Prostate gland (tissue), 2 donors: Measurements from ENCODE around the gene TEDC2. TPM values are rescaled to one million over a fixed set of nuclear protein-coding genes. Genes with fewer than 3 reads are reported as not detected.

ENCODE experiments used
- DNase-seq: peaks from one replicate; pipeline ENCODE4 v3.0.0-alpha.2; 2019; ENCODE audit warnings: low spot score
- H3K27ac ChIP-seq, 2 donors: fragments of 200-600 bp; sonication (generic); 2 replicates each; pipeline ENCODE4 v1.5.1; 2017 to 2019
- H3K27me3 ChIP-seq: fragments of 200-600 bp; sonication (generic); replicated peaks from 2 replicates; pipeline ENCODE4 v1.5.1; 2019; ENCODE audit not compliant: insufficient read depth
- H3K36me3 ChIP-seq, 2 donors: fragments of 200-600 bp; sonication (generic); 1 replicate in 1 of 2; 2 replicates in 1 of 2; pipeline versions ENCODE4 v1.5.1 to v1.8.1; 2017 to 2019
- H3K4me1 ChIP-seq: fragments of 200-600 bp; sonication (generic); replicated peaks from 2 replicates; pipeline ENCODE4 v1.5.1; 2019
- H3K4me3 ChIP-seq, 2 donors: fragments of 200-600 bp; sonication (generic); 2 replicates each; pipeline ENCODE4 v1.5.1; 2017 to 2019
- H3K9me3 ChIP-seq: fragments of 200-600 bp; sonication (generic); 2 replicates; pipeline ENCODE4 v1.5.1; 2017
- CTCF ChIP-seq, 4 experiments: fragments of 200-600 bp in 2 of 4; fragments of 450-650 bp in 2 of 4; sonication (generic) in 2 of 4; IDR thresholded peaks; 1 replicate in 3 of 4; 2 replicates in 1 of 4; pipeline ENCODE4 v1.5.1; 2016 to 2019; ENCODE audit warnings: antibody characterized with exemption in 4 of 4, mild to moderate bottlenecking in 2 of 4, moderate library complexity in 2 of 4
- POLR2A ChIP-seq: fragments of 450-650 bp; IDR thresholded peaks from one replicate; pipeline ENCODE4 v1.6.1; 2016; ENCODE audit warnings: antibody characterized with exemption, mild to moderate bottlenecking
- POLR2AphosphoS5 ChIP-seq: sonication (generic); formaldehyde crosslinking; IDR thresholded peaks from one replicate; pipeline ENCODE4 v1.6.1; 2017; ENCODE audit warnings: antibody characterized with exemption
- WGBS: methylation state at CpG from one replicate; pipeline ENCODE4 v1.1.5; 2018; 5-methylcytosine and 5-hydroxymethylcytosine counted together
- intact Hi-C: fragments of 100-400 bp; cut with DNase I; formaldehyde crosslinking; loops from one replicate; pipeline ENCODE4 v1.14.2; 2022
- microRNA-seq: library from miRNA; unstranded; fragments of <30 nt; microRNA quantifications from one replicate; pipeline ENCODE4, GENCODE V29; 2016
- small RNA-seq, 2 donors: library from RNA; depleted of rRNA; stranded (forward); fragments of <200 nt; gene quantifications; one replicate each; pipeline ENCODE3, GENCODE V24; 2016
- total RNA-seq, 2 donors: library from RNA; depleted of rRNA; stranded (reverse); fragments of >200 nt; gene quantifications; one replicate each; pipeline ENCODE4 v1.1.0, GENCODE V29; 2016

The TEDC2 gene
- total RNA-seq, 2 donors from 2014 or later = 3.0 to 12.1 TPM

- TF ChIP-seq POLR2A (no peak), POLR2AphosphoS5 (no peak), CTCF (IDR thresholded peaks at IDR 0.05) (no peak)
- intact Hi-C loops = no loop called here
- no peaks in the 10 kb centered on the region for H3K27me3 ChIP-seq
- H3K36me3 ChIP-seq = no peaks in the 10 kb centered on the region
- 38% methylated on average over 23 of the region's 24 CpGs for WGBS
- no peak for DNase-seq
- H3K4me1 ChIP-seq = peaks cover 9% of the 10 kb centered on the region
- no peaks in the 10 kb centered on the region for H3K9me3 ChIP-seq
- no peak overlapping the region for H3K4me3 ChIP-seq
- no peak overlapping the region for H3K27ac ChIP-seq
Observed at GRCh38 chr16:2511128-2511800, 51.4 kb downstream of the TEDC2 start.

GRCh38 chr16:2511996-2512734, 52.3 kb downstream of the TEDC2 start:
- Histone ChIP-seq H3K27me3 (no peaks in the 10 kb centered on the region), H3K4me1 (peaks cover 18% of the 10 kb centered on the region), H3K4me3 (no peak overlapping the region), H3K9me3 (no peaks in the 10 kb centered on the region), H3K27ac (peak overlapping the region in 1 of 2 donors; percentile 98), H3K36me3 (no peaks in the 10 kb centered on the region)
- no peak for TF ChIP-seq POLR2A
- no peak for TF ChIP-seq CTCF (IDR thresholded peaks at IDR 0.05)
- no peak for TF ChIP-seq POLR2AphosphoS5
- 88% methylated on average over 17 of the region's 17 CpGs for WGBS
- no peak for DNase-seq
- intact Hi-C loops = no loop called here

- Histone ChIP-seq H3K36me3 (no peaks in the 10 kb centered on the region), H3K4me1 (peaks cover 20% of the 10 kb centered on the region), H3K9me3 (no peaks in the 10 kb centered on the region), H3K27me3 (no peaks in the 10 kb centered on the region), H3K4me3 (peak overlapping the region; percentile 100), H3K27ac (peak overlapping the region; percentile 98)
- 40% methylated on average over 15 of the region's 15 CpGs for WGBS
- intact Hi-C loops = no loop called here
- no peak for DNase-seq
- TF ChIP-seq POLR2AphosphoS5 = no peak
- TF ChIP-seq CTCF (IDR thresholded peaks at IDR 0.05) = no peak
- no peak for TF ChIP-seq POLR2A
Observed at GRCh38 chr16:2512735-2513404, 53.0 kb downstream of the TEDC2 start.

GRCh38 chr16:2513405-2514332, 53.8 kb downstream of the TEDC2 start, which contains the start of gene ATP6V0C:
Gene ATP6V0C (plus strand): TSS chr16:2513952. CDS start chr16:2514104, 152 bp downstream.
- H3K27ac ChIP-seq = peak within 1 kb of the TSS; percentile 98
- H3K36me3 ChIP-seq = no peaks in the 10 kb centered on the region
- WGBS = 2% methylated on average over 76 of the region's 122 CpGs
- intact Hi-C loops = loop anchor here (2.0 kb wide), 1 partner anchor 21 kb away; no protein-coding TSS in a partner anchor
- H3K27me3 ChIP-seq = no peaks in the 10 kb centered on the region
- no peaks in the 10 kb centered on the region for H3K9me3 ChIP-seq
- H3K4me1 ChIP-seq = peaks cover 22% of the 10 kb centered on the region
- TF ChIP-seq CTCF (IDR thresholded peaks at IDR 0.05) (no peak), POLR2AphosphoS5 (peak; percentile 70), POLR2A (peak; percentile 88)
- H3K4me3 ChIP-seq = peak within 1 kb of the TSS; percentile 100
- DNase-seq = peak; percentile 92

Small RNA genes within 50 kb of the gene (microRNA-seq; reads per million reads assigned to microRNA genes)
- gene MIR6767 (not detected), gene MIR6768 (not detected)

Small RNA genes within 50 kb of the gene (small RNA-seq; reads per million reads assigned to genes)
- gene MIR6768 = 0 reads per million in 2 donors

Other genes starting within 250 kb of the TEDC2 start
- gene BRICD5, start 249.2 kb upstream of the TEDC2 start, total RNA-seq = 10 to 100 TPM; 18.4 to 26.2 TPM
- 10 to 100 TPM; 12.7 to 23.7 TPM for gene PGP, start 245.3 kb upstream of the TEDC2 start, total RNA-seq
- gene E4F1, start 236.5 kb upstream of the TEDC2 start, total RNA-seq = 10 to 100 TPM; 38.7 to 69.1 TPM
- 1 to 10 TPM in 1 of 2 donors, under 1 TPM in 1; 0.77 to 4.6 TPM for gene DNASE1L2, start 223.7 kb upstream of the TEDC2 start, total RNA-seq
- gene ECI1, start 208.5 kb upstream of the TEDC2 start, total RNA-seq = 10 to 100 TPM; 48.5 to 87.0 TPM
- gene RNPS1, start 192.0 kb upstream of the TEDC2 start, total RNA-seq = 100 to 1,000 TPM; 163 to 241 TPM
- gene ABCA3, start 119.4 kb upstream of the TEDC2 start, total RNA-seq = 10 to 100 TPM in 1 of 2 donors, 1 to 10 TPM in 1; 8.2 to 24.7 TPM
- gene CCNF, start 30.7 kb upstream of the TEDC2 start, total RNA-seq = 1 to 10 TPM; 7.3 to 8.0 TPM
- gene NTN3, start 11.2 kb downstream of the TEDC2 start, total RNA-seq = 1 to 10 TPM in 1 of 2 donors, not detected in 1; 1.4 TPM
- 10 to 100 TPM; 22.4 to 26.2 TPM for gene TBC1D24, start 15.0 kb downstream of the TEDC2 start, total RNA-seq
- gene ATP6V0C, start 53.8 kb downstream of the TEDC2 start, total RNA-seq = 100 to 1,000 TPM; 114 to 164 TPM
- 10 to 100 TPM; 41.4 to 78.1 TPM for gene AMDHD2, start 60.3 kb downstream of the TEDC2 start, total RNA-seq
- gene CEMP1, start 71.3 kb downstream of the TEDC2 start, total RNA-seq = 1 to 10 TPM; 1.3 to 8.1 TPM
- 10 to 100 TPM; 33.1 to 73.2 TPM for gene PDPK1, start 77.9 kb downstream of the TEDC2 start, total RNA-seq
- gene KCTD5, start 222.4 kb downstream of the TEDC2 start, total RNA-seq = 10 to 100 TPM; 24.1 to 55.0 TPM